Sigmoid colon (tissue), 4 donors: ENCODE measurements around the gene GUF1.
"Not testable (repeated sequence)": the region's sequence is repeated elsewhere in the genome, so short reads cannot be mapped to it uniquely, and the experiment has no call there.

Experiments
- EP300 ChIP-seq, 4 donors: sonication (generic); formaldehyde crosslinking; IDR thresholded peaks; one replicate each; pipeline ENCODE4 v1.6.1; 2017; ENCODE audit warnings: antibody characterized with exemption in 4 of 4
- POLR2A ChIP-seq, 2 donors: fragments of 450-650 bp; IDR thresholded peaks; one replicate each; pipeline ENCODE4 v1.6.1; 2016; ENCODE audit warnings: antibody characterized with exemption in 2 of 2, mild to moderate bottlenecking in 2 of 2, moderate library complexity in 2 of 2
- POLR2AphosphoS5 ChIP-seq, 4 donors: sonication (generic); formaldehyde crosslinking; IDR thresholded peaks; one replicate each; pipeline ENCODE4 v1.6.1; 2017; ENCODE audit warnings: antibody characterized with exemption in 4 of 4
- TF ChIP-seq, protein P1 (sequence below), 4 experiments: fragments of 450-650 bp in 3 of 4; fragments of 200-600 bp in 1 of 4; IDR thresholded peaks; one replicate each; pipeline ENCODE4 v1.5.1; 2016 to 2019; ENCODE audit warnings: antibody characterized with exemption in 4 of 4, mild to moderate bottlenecking in 3 of 4, moderate library complexity in 2 of 4

DNA sequence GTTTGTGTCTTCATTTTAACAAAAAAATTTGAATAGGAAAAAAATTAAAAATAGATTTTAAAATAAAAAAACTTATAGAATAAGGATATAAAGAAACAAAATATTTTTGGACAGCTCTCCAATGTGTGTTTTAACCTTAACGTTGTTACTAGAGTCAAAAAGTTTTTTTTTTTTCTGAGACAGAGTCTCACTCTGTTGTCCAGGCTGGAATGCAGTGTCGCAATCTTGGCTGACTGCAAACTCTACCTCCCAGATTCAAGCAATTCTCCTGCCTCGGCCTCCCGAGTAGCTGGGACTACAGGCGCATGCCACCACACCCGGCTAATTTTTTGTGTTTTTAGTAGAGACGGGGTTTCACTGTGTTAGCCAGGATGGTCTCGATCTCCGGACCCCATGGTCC is 50.5 kb downstream of the GUF1 start:
- not testable (repeated sequence) for TF ChIP-seq POLR2A, POLR2AphosphoS5, EP300 (IDR thresholded peaks at IDR 0.05)
- TF ChIP-seq, protein P1, sequence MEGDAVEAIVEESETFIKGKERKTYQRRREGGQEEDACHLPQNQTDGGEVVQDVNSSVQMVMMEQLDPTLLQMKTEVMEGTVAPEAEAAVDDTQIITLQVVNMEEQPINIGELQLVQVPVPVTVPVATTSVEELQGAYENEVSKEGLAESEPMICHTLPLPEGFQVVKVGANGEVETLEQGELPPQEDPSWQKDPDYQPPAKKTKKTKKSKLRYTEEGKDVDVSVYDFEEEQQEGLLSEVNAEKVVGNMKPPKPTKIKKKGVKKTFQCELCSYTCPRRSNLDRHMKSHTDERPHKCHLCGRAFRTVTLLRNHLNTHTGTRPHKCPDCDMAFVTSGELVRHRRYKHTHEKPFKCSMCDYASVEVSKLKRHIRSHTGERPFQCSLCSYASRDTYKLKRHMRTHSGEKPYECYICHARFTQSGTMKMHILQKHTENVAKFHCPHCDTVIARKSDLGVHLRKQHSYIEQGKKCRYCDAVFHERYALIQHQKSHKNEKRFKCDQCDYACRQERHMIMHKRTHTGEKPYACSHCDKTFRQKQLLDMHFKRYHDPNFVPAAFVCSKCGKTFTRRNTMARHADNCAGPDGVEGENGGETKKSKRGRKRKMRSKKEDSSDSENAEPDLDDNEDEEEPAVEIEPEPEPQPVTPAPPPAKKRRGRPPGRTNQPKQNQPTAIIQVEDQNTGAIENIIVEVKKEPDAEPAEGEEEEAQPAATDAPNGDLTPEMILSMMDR (IDR thresholded peaks at IDR 0.05): not testable (repeated sequence)
